ENCODE results near the gene SLX9. TPM values are rescaled to one million over a fixed set of nuclear protein-coding genes. Genes with fewer than 3 reads are reported as not detected.

SLX9 gene
- total and polyA plus RNA-seq, 4 donors: 7.0 to 25.7 (median 18.7) TPM

- peaks cover 6% of the 10 kb centered on the region for H3K36me3 ChIP-seq (ENCODE audit: control insufficient read depth, insufficient read depth, low read length)
- H3K27ac ChIP-seq (ENCODE audit: low read depth, low read length): peak overlapping the region; percentile 73
- no peak overlapping the region for H3K4me3 ChIP-seq (ENCODE audit: low read depth, low read length)
- WGBS (ENCODE audit: insufficient coverage): 65% methylated on average over 17 of the region's 23 CpGs
- H3K27me3 ChIP-seq (ENCODE audit: control insufficient read depth, insufficient read depth, low read length): no peaks in the 10 kb centered on the region
- peak in 1 of 6 donors; percentile 51 for DNase-seq (ENCODE audit: low read depth in 4 of 6, low spot score in 6 of 6)
- peaks cover 72% of the 10 kb centered on the region for H3K4me1 ChIP-seq (ENCODE audit: control insufficient read depth, insufficient read depth, low read length)
- H3K9me3 ChIP-seq (ENCODE audit: control insufficient read depth, insufficient read depth, low read length): no peaks in the 10 kb centered on the region
Observed at GRCh38 chr21:44995343-44995941, 55.6 kb downstream of the SLX9 start.

DNA sequence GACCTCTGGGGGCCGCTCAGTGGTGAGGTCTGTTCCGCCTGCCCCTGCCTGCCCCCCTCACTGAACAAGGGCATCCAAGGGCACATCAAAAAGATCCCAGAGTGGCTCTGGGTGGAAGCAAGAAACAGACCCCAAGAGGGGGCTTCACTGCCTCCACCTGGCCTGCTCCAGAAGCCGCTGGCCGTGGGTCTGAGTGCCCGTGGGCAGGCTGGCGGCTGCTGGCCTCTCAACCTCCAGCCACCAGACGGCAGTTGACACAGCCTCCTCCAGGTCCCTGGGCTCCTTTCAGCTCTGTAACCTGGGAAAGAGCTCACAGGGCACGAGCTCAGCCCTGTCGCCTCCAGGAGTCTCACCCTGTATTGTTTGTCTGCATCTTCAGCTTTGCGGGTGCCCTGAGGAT lies 56.3 kb downstream of the SLX9 start:
- H3K4me1 ChIP-seq (ENCODE audit: control insufficient read depth, insufficient read depth, low read length): peaks cover 79% of the 10 kb centered on the region
- H3K27me3 ChIP-seq (ENCODE audit: control insufficient read depth, insufficient read depth, low read length): no peaks in the 10 kb centered on the region
- H3K4me3 ChIP-seq (ENCODE audit: low read depth, low read length): no peak overlapping the region
- H3K27ac ChIP-seq (ENCODE audit: low read depth, low read length): peak overlapping the region; percentile 15
- H3K9me3 ChIP-seq (ENCODE audit: control insufficient read depth, insufficient read depth, low read length): no peaks in the 10 kb centered on the region
- 81% methylated on average over 8 of the region's 10 CpGs for WGBS (ENCODE audit: insufficient coverage)
- DNase-seq (ENCODE audit: low read depth in 4 of 6, low spot score in 6 of 6): no peak
- peaks cover 6% of the 10 kb centered on the region for H3K36me3 ChIP-seq (ENCODE audit: control insufficient read depth, insufficient read depth, low read length)

DNA sequence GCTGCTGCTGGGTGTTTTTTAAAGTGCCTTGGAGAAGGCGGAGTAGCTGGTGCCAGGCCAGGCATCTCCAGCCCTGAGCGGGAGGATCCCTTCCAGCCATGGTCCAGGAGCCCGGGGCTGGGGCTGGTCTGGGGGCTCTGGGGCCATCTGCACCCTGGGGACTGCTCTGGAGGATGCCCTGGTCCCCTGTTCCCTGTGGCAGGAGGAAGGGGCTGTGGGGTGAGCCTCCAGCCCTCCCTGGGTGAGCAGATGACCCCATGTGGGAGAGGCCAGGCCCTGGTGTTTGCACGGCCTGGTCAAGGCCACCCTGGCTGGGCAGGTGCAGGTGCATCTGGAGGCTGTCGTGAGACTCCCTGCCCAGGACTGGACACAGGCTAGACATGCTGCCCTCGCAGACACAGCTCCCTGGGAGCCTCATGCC lies 56.7 kb downstream of the SLX9 start:
- no peak overlapping the region for H3K27ac ChIP-seq (ENCODE audit: low read depth, low read length)
- no peak overlapping the region for H3K4me3 ChIP-seq (ENCODE audit: low read depth, low read length)
- H3K27me3 ChIP-seq (ENCODE audit: control insufficient read depth, insufficient read depth, low read length): no peaks in the 10 kb centered on the region
- peaks cover 80% of the 10 kb centered on the region for H3K4me1 ChIP-seq (ENCODE audit: control insufficient read depth, insufficient read depth, low read length)
- no peak for DNase-seq (ENCODE audit: low read depth in 4 of 6, low spot score in 6 of 6)
- WGBS (ENCODE audit: insufficient coverage): 84% methylated on average over 6 of the region's 6 CpGs
- peaks cover 5% of the 10 kb centered on the region for H3K36me3 ChIP-seq (ENCODE audit: control insufficient read depth, insufficient read depth, low read length)
- no peaks in the 10 kb centered on the region for H3K9me3 ChIP-seq (ENCODE audit: control insufficient read depth, insufficient read depth, low read length)

GRCh38 chr21:44996983-44997936 lies 57.4 kb downstream of the SLX9 start:
- no peak for DNase-seq (ENCODE audit: low read depth in 4 of 6, low spot score in 6 of 6)
- 77% methylated on average over 35 of the region's 36 CpGs for WGBS (ENCODE audit: insufficient coverage)
- Histone ChIP-seq H3K27me3 (ENCODE audit: control insufficient read depth, insufficient read depth, low read length) (no peaks in the 10 kb centered on the region), H3K4me3 (ENCODE audit: low read depth, low read length) (no peak overlapping the region), H3K27ac (ENCODE audit: low read depth, low read length) (no peak overlapping the region), H3K9me3 (ENCODE audit: control insufficient read depth, insufficient read depth, low read length) (no peaks in the 10 kb centered on the region), H3K36me3 (ENCODE audit: control insufficient read depth, insufficient read depth, low read length) (peaks cover 4% of the 10 kb centered on the region), H3K4me1 (ENCODE audit: control insufficient read depth, insufficient read depth, low read length) (peaks cover 74% of the 10 kb centered on the region)

DNA sequence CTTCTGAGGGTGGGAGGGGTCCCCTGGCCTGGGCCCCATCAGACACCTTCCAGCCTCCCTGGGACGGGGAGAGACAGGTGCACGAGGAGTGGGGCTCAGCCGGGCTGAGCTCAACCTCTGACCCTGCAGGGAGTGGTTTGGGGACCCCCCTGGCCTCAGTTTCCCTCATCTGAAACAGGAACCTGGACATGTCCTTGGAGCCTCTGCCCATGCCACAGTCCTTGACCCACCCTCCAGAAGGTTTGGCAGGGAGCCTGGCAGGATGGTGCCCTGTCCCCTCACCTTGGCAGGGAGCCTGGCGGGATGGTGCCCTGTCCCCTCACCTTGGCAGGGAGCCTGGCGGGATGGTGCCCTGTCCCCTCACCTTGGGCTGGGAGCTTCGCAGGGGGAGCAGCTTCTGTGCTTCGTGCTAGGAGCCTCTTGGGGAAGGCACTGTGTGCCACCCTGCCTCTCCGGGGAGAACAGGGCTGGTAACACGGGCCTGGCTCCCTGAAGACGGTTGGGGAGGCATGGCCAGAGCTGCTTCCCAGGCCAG lies 58.3 kb downstream of the SLX9 start:
- no peaks in the 10 kb centered on the region for H3K9me3 ChIP-seq (ENCODE audit: control insufficient read depth, insufficient read depth, low read length)
- peaks cover 72% of the 10 kb centered on the region for H3K4me1 ChIP-seq (ENCODE audit: control insufficient read depth, insufficient read depth, low read length)
- no peak for DNase-seq (ENCODE audit: low read depth in 4 of 6, low spot score in 6 of 6)
- no peak overlapping the region for H3K27ac ChIP-seq (ENCODE audit: low read depth, low read length)
- H3K36me3 ChIP-seq (ENCODE audit: control insufficient read depth, insufficient read depth, low read length): peaks cover 4% of the 10 kb centered on the region
- no peaks in the 10 kb centered on the region for H3K27me3 ChIP-seq (ENCODE audit: control insufficient read depth, insufficient read depth, low read length)
- WGBS (ENCODE audit: insufficient coverage): 84% methylated on average over 10 of the region's 10 CpGs
- H3K4me3 ChIP-seq (ENCODE audit: low read depth, low read length): no peak overlapping the region

DNA sequence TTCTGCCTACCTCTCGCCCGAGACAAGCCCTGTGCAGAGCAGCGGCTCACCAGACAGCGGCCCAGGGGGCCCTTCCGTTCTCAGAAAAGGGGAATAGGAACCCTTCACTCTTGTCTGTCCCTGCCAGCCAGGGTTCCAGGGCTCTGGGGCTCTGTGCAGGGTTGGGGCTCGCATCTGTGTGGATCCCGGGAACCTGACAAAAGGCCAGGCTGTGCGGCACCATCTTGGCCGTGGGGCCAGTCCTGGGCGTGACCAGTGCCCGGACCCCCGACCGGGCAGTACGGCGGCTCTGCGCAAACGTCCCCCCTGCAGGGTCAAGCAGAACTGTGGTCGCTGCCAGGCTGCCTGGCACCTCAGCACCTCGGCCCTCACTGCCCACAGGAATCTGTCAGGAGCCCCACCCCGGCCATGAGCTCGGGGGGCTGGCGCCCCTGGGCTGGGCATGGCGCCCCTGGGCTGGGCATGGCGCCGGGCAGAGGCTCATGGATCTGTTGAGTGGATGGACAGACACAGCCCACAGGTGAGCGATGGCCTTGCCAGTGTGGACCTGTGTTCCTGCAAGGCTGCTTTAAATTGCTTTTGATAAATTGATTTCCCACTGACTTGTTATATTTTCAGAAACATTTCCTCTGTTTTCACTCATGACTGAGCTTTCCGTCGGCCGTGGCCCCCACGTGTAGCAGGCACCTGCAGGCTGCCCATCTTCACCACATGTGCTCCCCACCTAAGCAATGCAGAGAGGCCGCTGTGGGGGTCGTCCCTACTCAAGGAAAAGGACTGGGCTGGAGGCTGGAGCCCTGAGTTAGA lies 59.0 kb downstream of the SLX9 start:
- Histone ChIP-seq H3K4me1 (ENCODE audit: control insufficient read depth, insufficient read depth, low read length) (peaks cover 72% of the 10 kb centered on the region), H3K27me3 (ENCODE audit: control insufficient read depth, insufficient read depth, low read length) (no peaks in the 10 kb centered on the region), H3K27ac (ENCODE audit: low read depth, low read length) (no peak overlapping the region), H3K9me3 (ENCODE audit: control insufficient read depth, insufficient read depth, low read length) (no peaks in the 10 kb centered on the region), H3K4me3 (ENCODE audit: low read depth, low read length) (no peak overlapping the region), H3K36me3 (ENCODE audit: control insufficient read depth, insufficient read depth, low read length) (peaks cover 4% of the 10 kb centered on the region)
- WGBS (ENCODE audit: insufficient coverage): 84% methylated on average over 28 of the region's 32 CpGs
- DNase-seq (ENCODE audit: low read depth in 4 of 6, low spot score in 6 of 6): no peak

- peaks cover 73% of the 10 kb centered on the region for H3K4me1 ChIP-seq (ENCODE audit: control insufficient read depth, insufficient read depth, low read length)
- H3K27me3 ChIP-seq (ENCODE audit: control insufficient read depth, insufficient read depth, low read length): no peaks in the 10 kb centered on the region
- H3K9me3 ChIP-seq (ENCODE audit: control insufficient read depth, insufficient read depth, low read length): no peaks in the 10 kb centered on the region
- no peak overlapping the region for H3K27ac ChIP-seq (ENCODE audit: low read depth, low read length)
- no peak overlapping the region for H3K4me3 ChIP-seq (ENCODE audit: low read depth, low read length)
- peaks cover 4% of the 10 kb centered on the region for H3K36me3 ChIP-seq (ENCODE audit: control insufficient read depth, insufficient read depth, low read length)
- whole genome bisulfite sequencing (ENCODE audit: insufficient coverage): 89% methylated on average over 16 of the region's 17 CpGs
- DNase-seq (ENCODE audit: low read depth in 4 of 6, low spot score in 6 of 6): no peak
Observed at GRCh38 chr21:44999428-44999971, 59.7 kb downstream of the SLX9 start.

DNA sequence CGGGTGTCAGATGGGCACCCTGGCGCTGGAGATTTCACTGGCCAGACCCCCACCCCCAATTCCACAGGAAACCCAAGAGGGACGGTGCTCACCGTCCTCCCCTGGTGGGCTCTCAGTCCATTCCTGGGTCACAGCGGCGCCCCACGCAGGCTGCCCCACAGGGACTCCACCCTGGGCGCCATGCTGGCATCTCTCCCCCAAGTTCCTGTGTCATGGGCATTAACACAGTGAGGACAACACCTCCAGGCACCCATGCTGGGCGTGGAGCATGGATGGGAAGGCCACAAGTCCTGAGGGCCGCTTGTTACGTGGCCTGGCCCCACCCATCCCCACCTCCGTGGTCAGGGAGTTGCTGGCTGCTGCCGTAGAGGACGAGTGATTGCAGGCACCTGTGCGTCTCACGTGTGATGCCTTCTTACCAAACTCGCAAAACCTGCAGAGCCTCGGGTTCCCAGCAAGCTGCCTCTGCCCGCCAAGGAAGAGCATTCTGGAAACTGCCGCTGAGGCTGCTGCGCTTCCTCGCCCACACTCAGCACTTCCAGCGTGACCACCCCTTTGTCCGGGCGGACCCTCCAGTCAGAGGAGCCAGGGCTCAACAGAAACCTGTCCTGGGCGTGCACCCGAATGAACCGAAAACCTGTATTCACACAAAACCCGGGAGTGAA lies 60.3 kb downstream of the SLX9 start:
- Histone ChIP-seq H3K27me3 (ENCODE audit: control insufficient read depth, insufficient read depth, low read length) (no peaks in the 10 kb centered on the region), H3K36me3 (ENCODE audit: control insufficient read depth, insufficient read depth, low read length) (peaks cover 4% of the 10 kb centered on the region), H3K27ac (ENCODE audit: low read depth, low read length) (no peak overlapping the region), H3K4me3 (ENCODE audit: low read depth, low read length) (no peak overlapping the region), H3K4me1 (ENCODE audit: control insufficient read depth, insufficient read depth, low read length) (peaks cover 72% of the 10 kb centered on the region), H3K9me3 (ENCODE audit: control insufficient read depth, insufficient read depth, low read length) (peaks cover 2% of the 10 kb centered on the region)
- 90% methylated on average over 26 of the region's 29 CpGs for WGBS (ENCODE audit: insufficient coverage)
- no peak for DNase-seq (ENCODE audit: low read depth in 4 of 6, low spot score in 6 of 6)

All from spinal cord (tissue), 10 donors.